Natural killer cell (primary cell): Measurements from ENCODE around the gene ABR. TPM values are rescaled to one million over a fixed set of nuclear protein-coding genes. Genes with fewer than 3 reads are reported as not detected.

ENCODE experiments used
- ATAC-seq, 3 donors: fragments of 150-1000 bp in 2 of 3; fragments of 200-7000 bp in 1 of 3; cut with Tn5 transposase; 1 replicate in 1 of 3; 2 replicates in 2 of 3; pipeline ENCODE4 v1.10.0; 2021; ENCODE audit warnings: mild to moderate bottlenecking in 2 of 3, moderate library complexity in 2 of 3
- DNase-seq, 2 donors: peaks; one replicate each; pipeline versions ENCODE4 v3.0.0 to v3.0.0-alpha.2; 2013 to 2021; ENCODE audit warnings: mixed read lengths in 1 of 2
- H3K27ac ChIP-seq: one replicate; pipeline ENCODE4 v1.5.1; 2013; ENCODE audit warnings: mild to moderate bottlenecking, low read length
- H3K27me3 ChIP-seq: one replicate; pipeline ENCODE4 v1.6.1; 2013; ENCODE audit warnings: low read length; ENCODE audit not compliant: control insufficient read depth, insufficient read depth
- H3K36me3 ChIP-seq: one replicate; pipeline ENCODE4 v1.6.1; 2013; ENCODE audit warnings: low read length; ENCODE audit not compliant: control insufficient read depth, insufficient read depth
- H3K4me1 ChIP-seq: one replicate; pipeline ENCODE4 v1.6.1; 2013; ENCODE audit warnings: low read length; ENCODE audit not compliant: control insufficient read depth, insufficient read depth
- H3K4me3 ChIP-seq: one replicate; pipeline ENCODE4 v1.5.1; 2013; ENCODE audit warnings: low read length
- H3K9me3 ChIP-seq: one replicate; pipeline ENCODE4 v1.6.1; 2013; ENCODE audit warnings: low read length; ENCODE audit not compliant: control insufficient read depth, insufficient read depth
- H3K27ac Mint-ChIP-seq, 2 donors: one replicate each; pipeline ENCODE4 v1.8.0; 2022; ENCODE audit warnings: mild to moderate bottlenecking in 2 of 2, mixed read lengths in 2 of 2, moderate library complexity in 1 of 2
- H3K27me3 Mint-ChIP-seq, 2 donors: one replicate each; pipeline ENCODE4 v1.8.0; 2022; ENCODE audit warnings: low read depth in 2 of 2, mixed read lengths in 2 of 2
- H3K36me3 Mint-ChIP-seq: one replicate; pipeline ENCODE4 v1.8.0; 2022; ENCODE audit warnings: mixed read lengths
- H3K4me1 Mint-ChIP-seq, 2 donors: one replicate each; pipeline ENCODE4 v1.8.0; 2022; ENCODE audit warnings: mixed read lengths in 2 of 2
- H3K4me3 Mint-ChIP-seq: one replicate; pipeline ENCODE4 v1.8.0; 2022; ENCODE audit warnings: mild to moderate bottlenecking, moderate library complexity, mixed read lengths
- H3K9me3 Mint-ChIP-seq, 2 donors: one replicate each; pipeline ENCODE4 v1.8.0; 2022; ENCODE audit warnings: mixed read lengths in 2 of 2
- WGBS: methylation state at CpG from one replicate; pipeline ENCODE4 v1.1.7; 2013; ENCODE audit warnings: missing lambda C conversion rate; ENCODE audit not compliant: insufficient coverage; 5-methylcytosine and 5-hydroxymethylcytosine counted together
- intact Hi-C: fragments of 100-400 bp; cut with micrococcal nuclease; formaldehyde crosslinking; loops from one replicate; pipeline ENCODE4 v1.14.2; 2022
- total RNA-seq, 4 donors: library from RNA; stranded (reverse); fragments of 120-200 nt in 1 of 4; gene quantifications; one replicate each; pipeline versions ENCODE4 v1.2.3 to v1.2.4, GENCODE V29; 2013 to 2022
- TF ChIP-seq, protein P1 (sequence below): fragments of 200-600 bp; IDR thresholded peaks from one replicate; pipeline ENCODE4 v1.8.0; 2022; ENCODE audit warnings: antibody characterized with exemption

Gene ABR
- total RNA-seq, 3 donors from 2014 or later (not counting 1 experiment from before 2014, with no cell fraction given) = 155 to 215 (median 163) TPM

DNA sequence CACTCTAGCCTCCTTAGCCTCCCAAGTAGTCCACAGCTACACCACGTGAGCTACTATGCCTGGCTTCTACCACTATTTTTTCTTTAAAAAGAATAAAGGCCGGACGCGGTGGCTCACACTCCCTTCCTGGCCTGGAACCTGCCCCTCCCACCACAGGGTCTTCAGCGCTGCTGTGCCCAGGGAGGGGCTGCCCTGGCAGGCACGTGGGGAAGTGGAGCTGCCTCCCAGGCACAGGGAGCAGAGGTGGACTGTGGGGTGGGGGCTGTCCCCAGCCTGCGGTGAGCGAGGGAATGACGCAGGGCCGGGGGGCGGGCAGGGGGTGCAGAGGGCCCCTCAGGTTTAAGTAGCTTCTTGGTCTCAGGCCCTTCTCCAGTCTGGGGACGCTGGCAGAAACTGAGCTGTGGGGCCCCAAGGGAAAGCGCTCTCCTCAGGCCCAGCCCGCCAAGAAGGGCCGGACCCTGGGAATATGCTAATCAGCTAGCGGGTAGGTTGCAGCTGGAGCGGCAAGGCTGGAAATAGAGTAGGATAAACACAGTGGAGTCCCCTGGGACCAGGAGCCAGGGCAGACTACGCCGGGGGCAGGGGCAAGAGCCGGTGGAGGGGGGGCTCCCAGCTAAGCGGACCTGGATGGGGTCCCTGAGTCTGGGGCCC, 136.1 kb downstream of the ABR start:
- no peak overlapping the region for H3K4me3 Mint-ChIP-seq
- peak in 1 of 3 donors; percentile 14 for ATAC-seq
- Histone ChIP-seq H3K27ac (no peak overlapping the region), H3K4me3 (no peak overlapping the region), H3K9me3 (no peaks in the 10 kb centered on the region), H3K27me3 (no peaks in the 10 kb centered on the region), H3K4me1 (peaks cover 15% of the 10 kb centered on the region), H3K36me3 (peaks cover 10% of the 10 kb centered on the region)
- no peak overlapping the region for H3K27ac Mint-ChIP-seq
- TF ChIP-seq, protein P1, sequence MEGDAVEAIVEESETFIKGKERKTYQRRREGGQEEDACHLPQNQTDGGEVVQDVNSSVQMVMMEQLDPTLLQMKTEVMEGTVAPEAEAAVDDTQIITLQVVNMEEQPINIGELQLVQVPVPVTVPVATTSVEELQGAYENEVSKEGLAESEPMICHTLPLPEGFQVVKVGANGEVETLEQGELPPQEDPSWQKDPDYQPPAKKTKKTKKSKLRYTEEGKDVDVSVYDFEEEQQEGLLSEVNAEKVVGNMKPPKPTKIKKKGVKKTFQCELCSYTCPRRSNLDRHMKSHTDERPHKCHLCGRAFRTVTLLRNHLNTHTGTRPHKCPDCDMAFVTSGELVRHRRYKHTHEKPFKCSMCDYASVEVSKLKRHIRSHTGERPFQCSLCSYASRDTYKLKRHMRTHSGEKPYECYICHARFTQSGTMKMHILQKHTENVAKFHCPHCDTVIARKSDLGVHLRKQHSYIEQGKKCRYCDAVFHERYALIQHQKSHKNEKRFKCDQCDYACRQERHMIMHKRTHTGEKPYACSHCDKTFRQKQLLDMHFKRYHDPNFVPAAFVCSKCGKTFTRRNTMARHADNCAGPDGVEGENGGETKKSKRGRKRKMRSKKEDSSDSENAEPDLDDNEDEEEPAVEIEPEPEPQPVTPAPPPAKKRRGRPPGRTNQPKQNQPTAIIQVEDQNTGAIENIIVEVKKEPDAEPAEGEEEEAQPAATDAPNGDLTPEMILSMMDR = no peak
- H3K27me3 Mint-ChIP-seq = no peaks in the 10 kb centered on the region
- DNase-seq = no peak
- peaks cover 18 to 33% of the 10 kb centered on the region in 2 donors for H3K4me1 Mint-ChIP-seq
- 73% methylated on average over 20 of the region's 21 CpGs for whole genome bisulfite sequencing
- no peaks in the 10 kb centered on the region for H3K9me3 Mint-ChIP-seq
- no peaks in the 10 kb centered on the region for H3K36me3 Mint-ChIP-seq
- intact Hi-C loops = no loop called here

DNA sequence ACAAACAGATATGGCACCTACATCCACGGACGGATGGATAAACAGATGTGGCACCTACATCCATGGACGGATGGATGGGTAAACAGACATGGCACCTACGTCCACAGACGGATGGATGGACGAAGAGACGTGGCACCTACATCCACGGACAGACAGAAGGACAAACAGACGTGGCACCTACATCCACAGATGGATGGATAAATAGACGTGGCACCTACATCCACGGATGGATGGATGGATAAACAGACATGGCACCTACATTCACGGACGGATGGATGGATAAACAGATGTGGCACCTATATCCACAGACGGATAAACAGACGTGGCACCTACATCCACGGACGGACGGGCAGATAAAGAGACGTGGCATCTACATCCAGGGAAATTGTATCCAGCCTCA, 137.3 kb downstream of the ABR start:
- 98% methylated on average over 19 of the region's 19 CpGs for WGBS
- Mint-ChIP-seq H3K9me3 (no peaks in the 10 kb centered on the region), H3K27ac (no peak overlapping the region), H3K4me1 (peaks cover 18 to 33% of the 10 kb centered on the region in 2 donors), H3K4me3 (no peak overlapping the region), H3K36me3 (no peaks in the 10 kb centered on the region), H3K27me3 (no peaks in the 10 kb centered on the region)
- ATAC-seq (no peak), DNase-seq (no peak)
- Histone ChIP-seq H3K9me3 (no peaks in the 10 kb centered on the region), H3K36me3 (peaks cover 12% of the 10 kb centered on the region), H3K27ac (no peak overlapping the region), H3K27me3 (no peaks in the 10 kb centered on the region), H3K4me1 (peaks cover 17% of the 10 kb centered on the region), H3K4me3 (no peak overlapping the region)
- TF ChIP-seq, protein P1 = no peak
- intact Hi-C loops = no loop called here

DNA sequence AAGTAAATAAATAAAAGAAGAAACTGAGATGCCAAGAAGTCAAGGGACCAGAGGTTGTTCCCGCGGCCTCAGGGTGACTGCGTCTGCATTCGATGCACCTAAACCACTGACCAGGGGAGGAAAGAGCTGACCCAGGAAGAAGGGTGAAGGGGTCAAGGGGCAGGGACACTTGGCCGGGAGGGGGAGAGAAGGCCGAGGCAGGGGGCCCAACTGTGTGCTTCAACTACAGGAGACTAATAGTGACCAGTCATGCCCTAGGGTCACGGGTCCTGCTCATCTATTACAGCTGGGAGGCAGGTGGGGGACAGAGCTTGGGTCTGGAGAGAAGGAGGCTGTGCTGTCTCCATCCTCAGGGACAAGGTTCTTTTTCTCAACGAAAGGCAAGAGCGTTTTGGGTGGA, 138.0 kb downstream of the ABR start:
- TF ChIP-seq, protein P1 = no peak
- H3K27ac Mint-ChIP-seq = no peak overlapping the region
- H3K36me3 ChIP-seq = peaks cover 9% of the 10 kb centered on the region
- H3K9me3 ChIP-seq = no peaks in the 10 kb centered on the region
- H3K4me3 ChIP-seq = no peak overlapping the region
- no peaks in the 10 kb centered on the region for H3K27me3 Mint-ChIP-seq
- peaks cover 22% of the 10 kb centered on the region for H3K4me1 ChIP-seq
- ATAC-seq (no peak), DNase-seq (no peak)
- WGBS = 95% methylated on average over 9 of the region's 9 CpGs
- no peaks in the 10 kb centered on the region for H3K9me3 Mint-ChIP-seq
- H3K36me3 Mint-ChIP-seq = no peaks in the 10 kb centered on the region
- no peak overlapping the region for H3K27ac ChIP-seq
- H3K27me3 ChIP-seq = no peaks in the 10 kb centered on the region
- peaks cover 19 to 39% of the 10 kb centered on the region in 2 donors for H3K4me1 Mint-ChIP-seq
- no peak overlapping the region for H3K4me3 Mint-ChIP-seq
- intact Hi-C loops = no loop called here

DNA sequence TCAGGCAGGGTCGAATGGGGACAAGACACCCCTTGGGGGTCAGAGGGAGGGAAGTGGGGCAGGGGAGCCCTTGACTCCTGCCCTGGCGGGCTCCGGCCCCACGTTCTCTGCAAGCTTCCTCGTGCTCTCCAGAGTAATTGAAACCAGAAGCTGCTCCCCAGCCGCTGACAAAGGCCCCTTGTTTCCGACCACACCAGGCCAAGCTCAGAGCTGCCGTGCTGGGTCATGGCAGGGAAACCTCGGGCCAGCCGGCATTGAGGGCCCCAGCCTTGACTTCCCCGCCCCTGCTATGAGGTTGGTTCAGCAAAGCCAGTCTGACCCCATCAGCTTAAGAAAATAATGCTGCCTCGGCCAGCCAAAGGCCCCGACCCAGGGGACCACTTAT, 139.6 kb downstream of the ABR start:
- TF ChIP-seq, protein P1 = no peak
- H3K9me3 Mint-ChIP-seq = no peaks in the 10 kb centered on the region
- H3K27me3 Mint-ChIP-seq = no peaks in the 10 kb centered on the region
- intact Hi-C loops = no loop called here
- no peak overlapping the region for H3K4me3 Mint-ChIP-seq
- H3K36me3 ChIP-seq = peaks cover 9% of the 10 kb centered on the region
- H3K27me3 ChIP-seq = no peaks in the 10 kb centered on the region
- 64% methylated on average over 13 of the region's 13 CpGs for WGBS
- peak in 1 of 3 donors; percentile 3 for ATAC-seq
- peaks cover 25% of the 10 kb centered on the region for H3K4me1 ChIP-seq
- H3K27ac ChIP-seq = no peak overlapping the region
- no peak overlapping the region for H3K4me3 ChIP-seq
- peak overlapping the region in 1 of 2 donors; percentile 58 for H3K27ac Mint-ChIP-seq
- H3K36me3 Mint-ChIP-seq = no peaks in the 10 kb centered on the region
- no peak for DNase-seq
- no peaks in the 10 kb centered on the region for H3K9me3 ChIP-seq
- peaks cover 22 to 41% of the 10 kb centered on the region in 2 donors for H3K4me1 Mint-ChIP-seq
